ENCODE data around the gene STK38. TPM values are rescaled to one million over a fixed set of nuclear protein-coding genes. Genes with fewer than 3 reads are reported as not detected.

The STK38 gene
- total RNA-seq, 4 donors from 2014 or later: 32.0 to 44.3 (median 40.3) TPM

- Histone ChIP-seq H3K9me3 (no peaks in the 10 kb centered on the region), H3K36me3 (peaks cover 24 to 67% (median 50%) of the 10 kb centered on the region in 4 donors)
Observed at GRCh38 chr6:36478051-36478526, 69.2 kb downstream of the STK38 start.

GRCh38 chr6:36469946-36470345 is 77.3 kb downstream of the STK38 start:
- intact Hi-C loops (cut with DNase I): no loop called here
- TF ChIP-seq POLR2AphosphoS5 (IDR thresholded peaks at IDR 0.05) (no peak), POLR2A (IDR thresholded peaks at IDR 0.05; ENCODE audit: low read depth) (no peak), EP300 (IDR thresholded peaks at IDR 0.05) (no peak), CTCF (IDR thresholded peaks at IDR 0.05) (no peak)
- WGBS: 83% methylated on average over 3 of the region's 3 CpGs

More at GRCh38 chr6:36478051-36478526, 69.2 kb downstream of the STK38 start:
- DNase-seq (ENCODE audit: extremely low spot score): no peak
- Histone ChIP-seq H3K4me1 (peaks cover 0 to 8% (median 0%) of the 10 kb centered on the region in 4 donors), H3K27ac (replicated peaks in 1 of 4) (no peak overlapping the region), H3K27me3 (no peaks in the 10 kb centered on the region), H3K4me3 (no peak overlapping the region)
- intact Hi-C loops (cut with DNase I): no loop called here
- 82% methylated on average over 2 of the region's 2 CpGs for WGBS
- TF ChIP-seq POLR2A (IDR thresholded peaks at IDR 0.05; ENCODE audit: low read depth) (no peak), EP300 (IDR thresholded peaks at IDR 0.05) (no peak), POLR2AphosphoS5 (IDR thresholded peaks at IDR 0.05) (no peak), CTCF (IDR thresholded peaks at IDR 0.05) (no peak)

GRCh38 chr6:36469148-36469661 is 78.1 kb downstream of the STK38 start:
- Histone ChIP-seq H3K4me1 (peaks cover 0 to 7% (median 0%) of the 10 kb centered on the region in 4 donors), H3K27me3 (no peaks in the 10 kb centered on the region), H3K27ac (replicated peaks in 1 of 4) (no peak overlapping the region), H3K4me3 (no peak overlapping the region), H3K9me3 (no peaks in the 10 kb centered on the region), H3K36me3 (peaks cover 0 to 39% (median 27%) of the 10 kb centered on the region in 4 donors)
- TF ChIP-seq CTCF (IDR thresholded peaks at IDR 0.05) (no peak), EP300 (IDR thresholded peaks at IDR 0.05) (no peak), POLR2AphosphoS5 (IDR thresholded peaks at IDR 0.05) (no peak), POLR2A (IDR thresholded peaks at IDR 0.05; ENCODE audit: low read depth) (no peak)
- WGBS: 79% methylated on average over 6 of the region's 6 CpGs
- DNase-seq (ENCODE audit: extremely low spot score): no peak
- intact Hi-C loops (cut with DNase I): no loop called here

More at GRCh38 chr6:36469946-36470345, 77.3 kb downstream of the STK38 start:
- Histone ChIP-seq H3K9me3 (no peaks in the 10 kb centered on the region), H3K36me3 (peaks cover 0 to 45% (median 33%) of the 10 kb centered on the region in 4 donors), H3K27me3 (no peaks in the 10 kb centered on the region), H3K4me3 (no peak overlapping the region), H3K4me1 (peaks cover 0 to 7% (median 0%) of the 10 kb centered on the region in 4 donors), H3K27ac (replicated peaks in 1 of 4) (no peak overlapping the region)
- no peak for DNase-seq (ENCODE audit: extremely low spot score)

GRCh38 chr6:36467625-36468024 is 79.7 kb downstream of the STK38 start:
- Histone ChIP-seq H3K9me3 (no peaks in the 10 kb centered on the region), H3K4me1 (peaks cover 0 to 7% (median 3%) of the 10 kb centered on the region in 4 donors), H3K27ac (replicated peaks in 1 of 4) (no peak overlapping the region), H3K27me3 (no peaks in the 10 kb centered on the region), H3K4me3 (no peak overlapping the region), H3K36me3 (peaks cover 0 to 28% (median 18%) of the 10 kb centered on the region in 4 donors)
- intact Hi-C loops (cut with DNase I): no loop called here
- 100% methylated on average over 3 of the region's 3 CpGs for WGBS
- DNase-seq (ENCODE audit: extremely low spot score): no peak
- TF ChIP-seq POLR2A (IDR thresholded peaks at IDR 0.05; ENCODE audit: low read depth) (no peak), EP300 (IDR thresholded peaks at IDR 0.05) (no peak), CTCF (IDR thresholded peaks at IDR 0.05) (no peak)

GRCh38 chr6:36464233-36464632 is 83.0 kb downstream of the STK38 start:
- TF ChIP-seq POLR2A (IDR thresholded peaks at IDR 0.05; ENCODE audit: low read depth) (no peak), EP300 (IDR thresholded peaks at IDR 0.05) (no peak), CTCF (IDR thresholded peaks at IDR 0.05) (no peak), POLR2AphosphoS5 (IDR thresholded peaks at IDR 0.05) (no peak)
- H3K9me3 ChIP-seq: no peaks in the 10 kb centered on the region
- WGBS: 96% methylated on average over 1 of the region's 1 CpG
- DNase-seq (ENCODE audit: extremely low spot score): no peak
- peaks cover 13 to 30% (median 16%) of the 10 kb centered on the region in 4 donors for H3K4me1 ChIP-seq
- intact Hi-C loops (cut with DNase I): no loop called here
- H3K4me3 ChIP-seq: no peak overlapping the region
- no peaks in the 10 kb centered on the region for H3K27me3 ChIP-seq
- no peaks in the 10 kb centered on the region for H3K36me3 ChIP-seq
- no peak overlapping the region for H3K27ac ChIP-seq (replicated peaks in 1 of 4)

Data from esophagus muscularis mucosa (tissue), 4 donors.